GM19238 (cell line): ENCODE measurements around the gene SBK3.

ENCODE experiments used
- DNase-seq: peaks from one replicate; pipeline ENCODE4 v3.0.0; 2011; ENCODE audit warnings: low spot score; ENCODE audit not compliant: insufficient read length

SBK3 gene

DNA sequence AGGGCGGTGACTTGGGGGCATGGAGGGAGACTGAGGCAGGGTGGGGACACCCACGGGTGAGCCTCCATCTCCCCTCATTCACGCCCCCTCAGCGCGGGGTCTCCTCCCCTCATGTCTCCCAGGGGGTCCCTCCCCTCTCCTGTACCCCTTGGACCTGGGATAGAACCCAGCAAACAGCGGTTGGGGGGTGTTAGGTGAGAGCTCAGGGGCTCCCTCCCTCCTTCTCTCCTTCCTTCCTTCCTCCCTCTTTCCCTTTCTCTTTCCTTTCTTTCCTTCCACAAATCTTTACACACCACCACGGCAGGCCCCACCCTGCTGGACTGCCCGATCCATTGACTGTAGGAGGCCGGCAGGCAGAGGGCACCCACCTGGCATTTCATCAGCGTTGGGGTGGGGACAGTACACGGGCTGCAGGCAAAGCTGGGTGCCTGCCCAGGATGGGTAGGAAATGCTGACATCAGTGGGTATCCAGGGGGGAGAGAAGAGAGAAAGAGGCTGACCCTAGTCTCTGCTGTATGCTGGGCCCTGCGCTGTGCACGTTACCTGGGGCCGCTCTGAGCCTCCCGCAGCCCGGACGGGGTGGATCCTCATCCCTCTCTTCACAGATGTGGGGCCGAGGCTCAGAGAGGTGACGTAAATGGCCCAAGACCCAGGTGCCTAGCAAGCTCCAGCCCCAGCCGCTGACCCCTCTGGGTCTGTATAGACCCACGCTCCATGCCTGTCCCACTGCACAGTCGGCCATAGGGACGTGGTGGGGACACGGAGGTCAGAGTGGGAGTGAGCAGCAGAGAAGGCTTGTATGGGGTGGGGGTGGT is 53.6 kb downstream of the SBK3 start:
- no peak for DNase-seq
